Activated B cell treated with CpG ODN at 0.5 μM for 24 hours (primary cell): ENCODE results near the gene PTPN1. TPM values are rescaled to one million over a fixed set of nuclear protein-coding genes. Genes with fewer than 3 reads are reported as not detected.

Experiments
- ATAC-seq: fragments of 200-7000 bp; cut with Tn5 transposase; one replicate; pipeline ENCODE4 v1.10.0; 2021; ENCODE audit warnings: low read depth, mild to moderate bottlenecking, moderate library complexity
- CTCF ChIA-PET: fragments of 350-600 bp; sonication (Branson Sonifier 250); formaldehyde crosslinking; loops from one replicate; lab custom pipeline; 2021; ENCODE audit warnings: antibody characterized with exemption; lab: Charles Lee
- POLR2A ChIA-PET: fragments of 350-600 bp; sonication (Branson Sonifier 250); formaldehyde crosslinking; loops from one replicate; lab custom pipeline; 2021; ENCODE audit warnings: antibody characterized with exemption; lab: Charles Lee
- DNase-seq: peaks from one replicate; pipeline ENCODE4 v3.0.0; 2022
- H3K27ac Mint-ChIP-seq: one replicate; pipeline ENCODE4 v1.8.0; 2020; ENCODE audit warnings: mixed read lengths
- H3K27me3 Mint-ChIP-seq: one replicate; pipeline ENCODE4 v1.8.0; 2021; ENCODE audit warnings: mixed read lengths
- H3K36me3 Mint-ChIP-seq: one replicate; pipeline ENCODE4 v1.8.0; 2021; ENCODE audit warnings: low read depth, mixed read lengths
- H3K4me1 Mint-ChIP-seq: one replicate; pipeline ENCODE4 v1.8.0; 2021; ENCODE audit warnings: mixed read lengths
- H3K4me3 Mint-ChIP-seq: one replicate; pipeline ENCODE4 v1.8.0; 2020; ENCODE audit warnings: mild to moderate bottlenecking, mixed read lengths
- H3K9me3 Mint-ChIP-seq: one replicate; pipeline ENCODE4 v1.8.0; 2020; ENCODE audit warnings: mixed read lengths
- intact Hi-C: fragments of 100-400 bp; cut with micrococcal nuclease; formaldehyde crosslinking; loops from one replicate; pipeline ENCODE4 v1.15.1; 2024
- total RNA-seq: library from RNA; stranded (reverse); gene quantifications from 2 replicates; pipeline ENCODE4 v1.2.3, GENCODE V29; 2022
- TF ChIP-seq, protein P1 (sequence below): fragments of 200-600 bp; IDR thresholded peaks from one replicate; pipeline ENCODE4 v1.8.0; 2022; ENCODE audit warnings: antibody characterized with exemption, mild to moderate bottlenecking

Gene PTPN1
- total RNA-seq, 1 donor from 2014 or later = 227 TPM

DNA sequence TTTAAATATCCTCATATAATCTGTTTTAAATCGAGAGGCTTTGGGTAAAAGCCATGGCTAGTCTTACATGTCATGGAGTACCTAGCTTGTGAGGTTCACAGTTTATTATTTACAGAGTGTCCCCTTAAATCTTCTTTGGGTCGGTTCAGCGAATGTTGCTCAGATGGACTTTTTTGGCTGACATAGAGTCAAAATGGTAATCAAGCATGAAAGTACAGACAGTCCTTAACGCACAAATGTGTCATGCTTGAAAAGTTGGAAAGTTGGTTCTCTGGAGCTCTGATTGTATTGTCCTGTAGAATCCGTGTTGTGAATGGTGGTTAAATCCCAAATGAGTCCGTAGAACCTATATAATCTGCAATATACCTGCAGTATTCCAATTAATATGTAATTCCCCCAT lies 22.0 kb downstream of the PTPN1 start:
- CTCF ChIA-PET = no interaction called here
- peaks cover 52% of the 10 kb centered on the region for H3K36me3 Mint-ChIP-seq
- H3K4me3 Mint-ChIP-seq = peak overlapping the region; percentile 38
- peaks cover 55% of the 10 kb centered on the region for H3K4me1 Mint-ChIP-seq
- ATAC-seq = no peak
- POLR2A ChIA-PET = interaction anchor here (36.7 to 61.9 kb wide), 2 partner anchors 17 to 18 kb away, joined by 1679 read pairs; partner anchors contain the start of gene PTPN1
- intact Hi-C loops = no loop called here
- no peaks in the 10 kb centered on the region for H3K27me3 Mint-ChIP-seq
- DNase-seq = no peak
- TF ChIP-seq, protein P1, sequence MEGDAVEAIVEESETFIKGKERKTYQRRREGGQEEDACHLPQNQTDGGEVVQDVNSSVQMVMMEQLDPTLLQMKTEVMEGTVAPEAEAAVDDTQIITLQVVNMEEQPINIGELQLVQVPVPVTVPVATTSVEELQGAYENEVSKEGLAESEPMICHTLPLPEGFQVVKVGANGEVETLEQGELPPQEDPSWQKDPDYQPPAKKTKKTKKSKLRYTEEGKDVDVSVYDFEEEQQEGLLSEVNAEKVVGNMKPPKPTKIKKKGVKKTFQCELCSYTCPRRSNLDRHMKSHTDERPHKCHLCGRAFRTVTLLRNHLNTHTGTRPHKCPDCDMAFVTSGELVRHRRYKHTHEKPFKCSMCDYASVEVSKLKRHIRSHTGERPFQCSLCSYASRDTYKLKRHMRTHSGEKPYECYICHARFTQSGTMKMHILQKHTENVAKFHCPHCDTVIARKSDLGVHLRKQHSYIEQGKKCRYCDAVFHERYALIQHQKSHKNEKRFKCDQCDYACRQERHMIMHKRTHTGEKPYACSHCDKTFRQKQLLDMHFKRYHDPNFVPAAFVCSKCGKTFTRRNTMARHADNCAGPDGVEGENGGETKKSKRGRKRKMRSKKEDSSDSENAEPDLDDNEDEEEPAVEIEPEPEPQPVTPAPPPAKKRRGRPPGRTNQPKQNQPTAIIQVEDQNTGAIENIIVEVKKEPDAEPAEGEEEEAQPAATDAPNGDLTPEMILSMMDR = no peak
- no peak overlapping the region for H3K27ac Mint-ChIP-seq
- no peaks in the 10 kb centered on the region for H3K9me3 Mint-ChIP-seq

GRCh38 chr20:50533061-50533460 lies 22.9 kb downstream of the PTPN1 start:
- peaks cover 64% of the 10 kb centered on the region for H3K4me1 Mint-ChIP-seq
- intact Hi-C loops = loop anchor here (1.0 kb wide), 1 partner anchor 8 kb away; no protein-coding TSS in a partner anchor
- DNase-seq (no peak), ATAC-seq (no peak)
- peak overlapping the region; percentile 41 for H3K27ac Mint-ChIP-seq
- ChIA-PET CTCF (no interaction called here), POLR2A (interaction anchor here (1.0 to 61.9 kb wide), 3 partner anchors 9 to 19 kb away, joined by 3 to 1679 read pairs (median 7); partner anchors contain the start of gene PTPN1)
- TF ChIP-seq, protein P1 = no peak
- H3K27me3 Mint-ChIP-seq = no peaks in the 10 kb centered on the region
- H3K36me3 Mint-ChIP-seq = peaks cover 59% of the 10 kb centered on the region
- H3K9me3 Mint-ChIP-seq = peaks cover 1% of the 10 kb centered on the region
- no peak overlapping the region for H3K4me3 Mint-ChIP-seq

GRCh38 chr20:50533464-50533863 lies 23.3 kb downstream of the PTPN1 start:
- Mint-ChIP-seq H3K9me3 (peaks cover 4% of the 10 kb centered on the region), H3K27me3 (no peaks in the 10 kb centered on the region), H3K4me3 (peak overlapping the region; percentile 24), H3K36me3 (peaks cover 63% of the 10 kb centered on the region), H3K27ac (peak overlapping the region; percentile 41), H3K4me1 (peaks cover 68% of the 10 kb centered on the region)
- TF ChIP-seq, protein P1 = no peak
- ChIA-PET CTCF (no interaction called here), POLR2A (interaction anchor here (1.0 to 61.9 kb wide), 4 partner anchors 9 to 19 kb away, joined by 3 to 1679 read pairs (median 5); partner anchors contain the start of gene PTPN1)
- DNase-seq (no peak), ATAC-seq (no peak)
- intact Hi-C loops = loop anchor here (1.0 kb wide), 1 partner anchor 8 kb away; no protein-coding TSS in a partner anchor

- Mint-ChIP-seq H3K36me3 (peaks cover 63% of the 10 kb centered on the region), H3K27ac (peak overlapping the region; percentile 24), H3K4me1 (peaks cover 76% of the 10 kb centered on the region), H3K4me3 (no peak overlapping the region), H3K9me3 (peaks cover 6% of the 10 kb centered on the region), H3K27me3 (no peaks in the 10 kb centered on the region)
- ATAC-seq (no peak), DNase-seq (no peak)
- TF ChIP-seq, protein P1 = no peak
- POLR2A ChIA-PET = interaction anchor here (1.5 to 61.9 kb wide), 2 partner anchors 8 to 20 kb away, joined by 7 to 1679 read pairs; partner anchors contain the start of gene PTPN1
- CTCF ChIA-PET = no interaction called here
- intact Hi-C loops = no loop called here
Observed at GRCh38 chr20:50534567-50534966, 24.4 kb downstream of the PTPN1 start.

DNA sequence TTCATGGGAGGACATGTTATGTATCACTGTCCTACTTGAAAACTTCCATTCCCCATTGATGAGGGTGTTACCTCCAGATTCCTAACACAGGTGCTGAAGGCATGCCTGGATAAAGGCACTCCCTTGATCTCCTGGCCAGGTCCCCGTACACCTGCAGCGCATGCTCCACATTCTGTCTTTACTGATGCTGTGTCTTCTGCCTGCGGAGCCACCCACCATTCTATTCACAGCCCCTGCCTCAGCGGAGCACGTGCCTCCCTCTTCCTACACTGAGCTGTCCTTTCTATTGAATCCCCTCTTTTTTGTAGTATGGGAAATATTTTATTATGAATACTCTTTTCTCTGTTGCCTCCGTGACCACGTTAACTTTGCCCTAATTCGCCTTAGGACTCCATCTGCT lies 25.0 kb downstream of the PTPN1 start:
- no peak overlapping the region for H3K4me3 Mint-ChIP-seq
- H3K4me1 Mint-ChIP-seq = peaks cover 81% of the 10 kb centered on the region
- CTCF ChIA-PET = no interaction called here
- H3K27ac Mint-ChIP-seq = peak overlapping the region; percentile 24
- H3K36me3 Mint-ChIP-seq = peaks cover 65% of the 10 kb centered on the region
- H3K27me3 Mint-ChIP-seq = no peaks in the 10 kb centered on the region
- TF ChIP-seq, protein P1 = no peak
- DNase-seq (no peak), ATAC-seq (no peak)
- peaks cover 6% of the 10 kb centered on the region for H3K9me3 Mint-ChIP-seq
- POLR2A ChIA-PET = interaction anchor here (1.0 to 61.9 kb wide), 2 partner anchors 12 to 21 kb away, joined by 3 to 1679 read pairs; partner anchors contain the start of gene PTPN1
- intact Hi-C loops = loop anchor here (1.0 kb wide), 1 partner anchor 12 kb away; no protein-coding TSS in a partner anchor
